IPS-15b (cell line): ENCODE measurements around the gene ZNF148.

Source experiments
- H3K27me3 ChIP-seq: one replicate; pipeline ENCODE4 v1.6.1; 2013; ENCODE audit warnings: low read length; ENCODE audit not compliant: control insufficient read depth, insufficient read depth
- H3K36me3 ChIP-seq: one replicate; pipeline ENCODE4 v1.6.1; 2013; ENCODE audit warnings: low read length; ENCODE audit not compliant: control insufficient read depth, insufficient read depth
- H3K4me1 ChIP-seq: one replicate; pipeline ENCODE4 v1.6.1; 2013; ENCODE audit warnings: mild to moderate bottlenecking, low read length; ENCODE audit not compliant: control insufficient read depth, insufficient read depth
- H3K4me3 ChIP-seq: one replicate; pipeline ENCODE4 v1.5.1; 2013; ENCODE audit warnings: low read depth, low read length
- H3K9ac ChIP-seq: one replicate; pipeline ENCODE4 v1.6.1; 2013; ENCODE audit warnings: low read depth, mild to moderate bottlenecking, low read length
- H3K9me3 ChIP-seq: one replicate; pipeline ENCODE4 v1.6.1; 2013; ENCODE audit warnings: mild to moderate bottlenecking, low read length; ENCODE audit not compliant: control insufficient read depth, insufficient read depth

The ZNF148 gene

DNA sequence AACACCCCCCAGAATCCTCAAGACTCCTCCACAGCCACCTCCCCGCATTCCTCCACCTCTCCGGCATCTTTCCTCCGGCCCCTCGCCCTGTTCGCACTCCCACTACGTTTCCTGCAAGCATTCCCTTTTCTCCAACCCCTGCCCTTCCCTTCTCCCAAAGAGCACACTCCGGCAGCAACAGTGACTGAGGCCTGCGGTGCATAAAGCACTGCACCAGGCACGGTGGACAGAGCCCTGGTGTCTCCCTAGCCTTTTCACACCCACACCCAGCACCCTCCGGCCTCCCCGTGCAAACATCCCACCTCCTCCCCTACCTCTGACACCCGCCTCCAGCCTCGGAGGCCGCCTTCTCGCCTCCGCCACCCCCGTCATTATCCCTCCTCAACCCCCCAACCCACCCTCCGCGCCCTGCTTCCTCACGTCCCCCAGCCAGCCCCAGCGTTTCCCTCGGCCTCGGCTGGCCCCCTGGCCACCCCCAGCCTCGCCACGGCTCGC is 577 bp downstream of the ZNF148 start:
- Histone ChIP-seq H3K9ac (peak overlapping the region; percentile 57), H3K4me3 (peak overlapping the region; percentile 97), H3K9me3 (no peaks in the 10 kb centered on the region), H3K27me3 (no peaks in the 10 kb centered on the region), H3K4me1 (peaks cover 3% of the 10 kb centered on the region), H3K36me3 (no peaks in the 10 kb centered on the region)

DNA sequence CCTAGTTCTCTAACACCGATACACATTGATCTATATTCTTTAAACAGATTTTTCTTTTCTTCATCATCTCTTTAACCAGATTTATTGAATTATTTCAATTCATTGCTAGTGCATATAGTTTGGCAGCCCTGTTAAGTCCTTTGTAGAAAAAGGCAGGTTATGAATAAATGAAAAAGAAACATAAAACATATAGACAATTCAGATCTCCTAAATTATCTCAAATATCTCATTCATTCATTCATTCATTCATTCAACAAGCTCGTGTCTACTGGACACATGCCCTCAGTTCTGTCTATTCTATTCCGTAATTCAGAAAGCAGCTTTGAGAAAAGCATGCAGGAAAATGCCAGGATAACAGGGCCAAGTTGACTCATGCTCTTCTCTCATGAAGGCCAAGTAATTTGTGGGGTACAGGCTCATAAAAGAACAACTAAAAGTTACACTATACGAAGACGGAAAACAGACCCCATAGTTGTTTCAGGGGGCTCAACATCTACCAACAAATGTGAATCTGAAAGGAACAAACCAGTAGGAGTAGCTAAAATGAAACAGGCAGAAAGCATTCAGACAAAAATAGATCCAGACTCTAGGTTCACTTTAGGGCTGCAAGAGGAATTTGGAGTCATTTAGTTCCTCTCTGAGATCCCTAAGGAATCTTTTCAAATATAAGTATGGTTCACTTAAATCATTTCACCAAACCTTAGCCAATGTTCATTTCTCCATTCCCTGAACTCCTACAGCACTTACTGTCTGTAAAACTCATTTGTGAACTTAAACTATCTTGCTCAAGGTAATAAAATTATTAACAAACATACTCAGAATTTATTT is 7.5 kb downstream of the ZNF148 start:
- H3K36me3 ChIP-seq, result no peaks in the 10 kb centered on the region

DNA sequence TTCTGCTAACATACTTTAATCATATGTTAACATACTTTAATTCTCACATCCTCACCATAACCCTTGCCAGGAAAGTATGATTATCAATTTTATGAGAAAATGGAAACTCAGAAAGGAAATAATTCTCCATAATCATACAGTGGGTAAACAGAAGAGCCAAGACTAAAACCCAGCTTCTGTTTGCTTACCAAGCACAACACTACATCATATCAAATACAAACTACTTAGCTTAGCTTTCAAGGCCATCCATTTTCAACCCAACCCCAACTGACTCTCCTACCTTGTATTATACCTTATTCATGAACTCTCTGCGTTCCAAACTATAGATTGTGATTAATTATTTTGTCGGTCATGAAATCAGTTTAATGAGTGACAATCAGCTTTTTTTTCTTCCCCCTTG is 9.0 kb downstream of the ZNF148 start:
- Histone ChIP-seq H3K36me3 (no peaks in the 10 kb centered on the region), H3K4me3 (no peak overlapping the region), H3K27me3 (no peaks in the 10 kb centered on the region), H3K9me3 (no peaks in the 10 kb centered on the region), H3K9ac (no peak overlapping the region), H3K4me1 (no peaks in the 10 kb centered on the region)

More for the DNA sequence above, 7.5 kb downstream of the ZNF148 start:
- H3K9me3 ChIP-seq, result no peaks in the 10 kb centered on the region
- H3K9ac ChIP-seq, result no peak overlapping the region
- no peaks in the 10 kb centered on the region for H3K4me1 ChIP-seq
- H3K4me3 ChIP-seq, result no peak overlapping the region
- H3K27me3 ChIP-seq, result no peaks in the 10 kb centered on the region

DNA sequence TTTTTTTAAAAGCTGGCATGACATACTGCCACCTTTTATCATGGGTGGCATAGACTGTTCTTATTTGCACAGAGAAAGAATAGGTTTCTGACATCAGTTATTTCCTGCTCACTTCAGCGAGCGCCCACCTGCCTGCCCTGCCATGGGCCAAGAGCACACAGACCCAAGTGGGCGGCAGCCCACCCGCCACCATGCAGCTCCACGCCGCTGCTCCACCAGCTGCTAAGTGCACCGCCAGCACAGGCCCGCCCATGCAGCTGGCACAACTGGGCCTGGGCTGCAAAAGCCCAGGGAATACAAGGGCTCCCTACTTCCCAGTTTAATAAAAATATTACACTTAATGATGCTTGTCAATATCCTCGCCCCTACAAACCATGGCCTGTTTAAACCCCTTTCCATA is 15.4 kb downstream of the ZNF148 start:
- H3K36me3 ChIP-seq, result no peaks in the 10 kb centered on the region
- H3K9ac ChIP-seq, result no peak overlapping the region
- H3K27me3 ChIP-seq, result no peaks in the 10 kb centered on the region
- H3K9me3 ChIP-seq, result no peaks in the 10 kb centered on the region
- H3K4me3 ChIP-seq, result no peak overlapping the region
- no peaks in the 10 kb centered on the region for H3K4me1 ChIP-seq

DNA sequence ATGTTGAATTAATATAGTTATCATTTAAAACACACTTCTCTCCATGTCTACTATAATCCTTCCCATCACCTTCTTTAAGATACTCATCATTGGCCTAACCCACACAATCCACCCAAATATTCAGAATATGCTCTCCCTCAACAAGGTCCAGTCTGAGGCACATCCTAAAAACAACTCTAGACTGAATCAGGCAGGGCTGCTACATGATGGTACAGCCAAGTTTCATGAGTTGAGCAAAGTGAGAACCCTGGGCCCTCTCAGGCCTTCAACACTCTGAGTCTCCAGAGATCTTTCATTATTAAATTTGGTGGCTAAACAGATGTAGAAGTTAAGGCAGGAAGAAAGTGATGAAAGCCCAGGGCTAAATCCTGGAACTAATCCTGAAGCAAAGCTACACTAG is 16.2 kb downstream of the ZNF148 start:
- Histone ChIP-seq H3K9ac (no peak overlapping the region), H3K36me3 (no peaks in the 10 kb centered on the region), H3K9me3 (no peaks in the 10 kb centered on the region), H3K4me3 (no peak overlapping the region), H3K27me3 (no peaks in the 10 kb centered on the region), H3K4me1 (no peaks in the 10 kb centered on the region)

DNA sequence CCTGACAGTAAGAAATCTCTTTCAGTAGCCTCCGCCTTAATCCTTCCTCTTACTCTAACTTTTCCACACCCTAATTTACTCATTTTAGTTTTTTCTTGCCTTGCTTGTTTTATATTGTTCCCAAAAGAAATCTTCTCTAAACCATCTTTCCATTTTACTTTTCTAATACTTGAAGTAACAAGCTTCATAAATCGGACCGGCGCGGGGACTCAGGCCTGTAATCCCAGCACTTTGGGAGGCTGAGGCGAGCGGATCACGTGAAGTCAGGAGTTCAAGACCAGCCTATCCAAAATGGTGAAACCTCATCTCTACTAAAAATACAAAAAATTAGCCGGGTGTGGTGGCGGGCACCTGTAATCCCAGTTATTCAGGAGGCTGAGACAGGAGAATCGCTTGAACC is 17.3 kb downstream of the ZNF148 start:
- no peaks in the 10 kb centered on the region for H3K9me3 ChIP-seq
- no peaks in the 10 kb centered on the region for H3K36me3 ChIP-seq
- no peak overlapping the region for H3K9ac ChIP-seq
- H3K27me3 ChIP-seq, result no peaks in the 10 kb centered on the region
- H3K4me1 ChIP-seq, result no peaks in the 10 kb centered on the region
- peak overlapping the region; percentile 55 for H3K4me3 ChIP-seq

DNA sequence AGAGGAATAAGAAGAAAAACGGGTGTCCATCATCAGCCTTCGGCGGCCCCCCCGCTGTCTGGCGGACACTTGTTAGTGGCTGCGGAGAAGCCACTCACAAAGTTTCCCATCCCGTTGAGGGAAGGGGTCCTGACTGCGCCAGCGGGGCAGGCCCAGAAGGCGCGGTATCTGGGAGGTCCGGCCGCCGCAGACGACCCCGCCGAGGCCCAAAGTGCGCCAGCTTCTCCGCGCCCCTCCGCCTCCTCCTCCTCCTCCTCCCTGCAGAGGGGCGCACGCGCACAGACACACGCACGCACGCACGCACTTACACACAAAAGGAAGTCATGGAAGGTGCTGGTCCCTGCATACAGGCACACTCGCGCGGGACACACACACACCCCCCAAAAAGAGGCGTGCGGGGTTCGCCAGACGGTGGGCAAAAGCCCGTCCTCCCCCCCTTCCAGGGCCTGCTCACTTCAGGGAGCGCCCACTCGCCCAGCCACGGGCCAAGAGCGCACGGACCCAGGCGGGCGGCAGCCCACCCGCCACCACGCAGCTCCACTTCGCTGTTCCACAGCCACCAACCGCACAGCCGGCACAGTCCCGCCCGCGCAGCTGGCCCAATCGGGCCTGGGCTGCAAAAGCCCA is 18.0 kb downstream of the ZNF148 start:
- peak overlapping the region; percentile 54 for H3K9ac ChIP-seq
- H3K4me1 ChIP-seq, result no peaks in the 10 kb centered on the region
- no peaks in the 10 kb centered on the region for H3K36me3 ChIP-seq
- peak overlapping the region; percentile 55 for H3K4me3 ChIP-seq
- H3K9me3 ChIP-seq, result no peaks in the 10 kb centered on the region
- H3K27me3 ChIP-seq, result no peaks in the 10 kb centered on the region

DNA sequence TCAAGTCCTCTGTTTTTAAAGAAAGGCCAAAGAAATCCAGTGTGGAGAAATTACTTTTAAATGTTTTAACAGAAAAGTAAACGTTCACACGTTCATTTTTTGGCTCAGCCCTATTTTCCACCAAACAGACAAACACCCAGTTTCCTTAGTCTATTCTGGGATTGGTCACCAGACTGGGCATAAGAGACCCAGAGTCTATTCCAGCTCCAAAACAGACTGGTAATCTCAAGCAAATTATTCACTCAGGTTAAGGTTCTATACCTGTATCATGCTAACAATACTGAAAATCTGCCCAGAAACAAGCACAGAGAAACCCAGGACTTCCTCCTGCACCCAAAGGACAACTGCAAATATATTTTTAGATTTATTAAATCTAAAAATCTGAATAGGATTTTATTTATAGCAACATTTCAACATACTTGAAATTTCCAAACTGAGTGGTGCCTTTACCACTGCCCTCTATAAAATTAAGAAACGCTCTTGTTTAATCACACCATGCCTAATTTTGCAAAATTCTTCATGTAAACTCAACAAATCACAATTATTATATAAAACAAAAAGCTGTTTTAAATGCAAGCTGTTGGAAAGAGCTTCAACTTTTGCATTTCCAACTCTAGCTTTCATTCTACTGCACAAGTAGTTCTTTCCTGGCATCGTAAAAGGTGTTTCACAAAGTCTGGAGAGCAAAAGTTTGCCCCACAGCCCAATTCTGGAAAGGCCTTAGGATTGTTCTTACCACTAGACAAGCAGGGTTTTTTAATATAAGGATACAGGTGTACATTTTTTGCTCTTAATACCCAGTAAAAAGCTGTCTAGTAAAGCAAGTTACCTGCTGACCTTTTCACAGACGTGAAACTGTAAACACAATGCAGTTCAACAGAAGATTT is 18.7 kb downstream of the ZNF148 start:
- Histone ChIP-seq H3K27me3 (no peaks in the 10 kb centered on the region), H3K4me3 (peak overlapping the region; percentile 55), H3K9ac (no peak overlapping the region), H3K4me1 (no peaks in the 10 kb centered on the region), H3K36me3 (no peaks in the 10 kb centered on the region), H3K9me3 (no peaks in the 10 kb centered on the region)

DNA sequence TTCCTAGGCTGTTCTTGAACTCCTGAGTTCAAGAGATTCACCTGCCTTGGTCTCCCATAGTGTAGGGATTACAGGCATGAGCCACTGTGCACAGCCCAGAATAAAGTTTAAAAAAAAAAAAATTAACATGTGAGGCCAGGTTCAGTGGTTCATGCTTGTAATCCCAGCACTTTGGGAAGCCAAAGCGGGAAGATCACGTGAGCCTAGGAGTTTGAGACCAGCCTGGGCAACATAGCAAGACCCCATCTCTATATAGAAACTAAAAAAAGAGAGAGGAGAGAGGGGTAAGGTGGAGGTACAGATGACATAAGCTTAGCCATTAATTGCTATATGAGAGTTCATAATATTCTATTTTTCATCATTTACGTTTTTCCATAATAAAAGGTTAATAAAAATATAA is 21.5 kb downstream of the ZNF148 start:
- no peaks in the 10 kb centered on the region for H3K4me1 ChIP-seq
- H3K4me3 ChIP-seq, result no peak overlapping the region
- H3K36me3 ChIP-seq, result no peaks in the 10 kb centered on the region
- no peaks in the 10 kb centered on the region for H3K9me3 ChIP-seq
- H3K27me3 ChIP-seq, result no peaks in the 10 kb centered on the region
- H3K9ac ChIP-seq, result no peak overlapping the region

DNA sequence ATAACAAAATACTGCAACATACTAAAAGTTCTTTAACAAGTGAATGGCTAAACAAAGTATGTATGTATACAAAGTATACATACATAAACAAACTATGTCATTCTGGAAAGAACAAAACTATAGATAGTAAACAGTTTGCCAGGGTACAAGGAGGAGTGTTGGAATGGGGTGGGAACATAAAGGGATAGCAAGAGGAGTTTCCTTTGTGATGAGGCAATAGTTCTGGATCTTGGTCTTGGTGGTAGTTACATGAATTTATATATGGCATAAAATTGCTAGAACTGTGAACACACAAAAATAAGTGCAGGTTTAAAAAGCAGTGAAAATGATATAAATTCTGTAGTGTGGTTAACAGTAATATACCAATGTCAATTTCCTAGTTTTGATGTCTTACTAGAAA is 22.0 kb downstream of the ZNF148 start:
- Histone ChIP-seq H3K27me3 (no peaks in the 10 kb centered on the region), H3K9ac (no peak overlapping the region), H3K4me1 (no peaks in the 10 kb centered on the region), H3K9me3 (no peaks in the 10 kb centered on the region), H3K36me3 (no peaks in the 10 kb centered on the region), H3K4me3 (no peak overlapping the region)

DNA sequence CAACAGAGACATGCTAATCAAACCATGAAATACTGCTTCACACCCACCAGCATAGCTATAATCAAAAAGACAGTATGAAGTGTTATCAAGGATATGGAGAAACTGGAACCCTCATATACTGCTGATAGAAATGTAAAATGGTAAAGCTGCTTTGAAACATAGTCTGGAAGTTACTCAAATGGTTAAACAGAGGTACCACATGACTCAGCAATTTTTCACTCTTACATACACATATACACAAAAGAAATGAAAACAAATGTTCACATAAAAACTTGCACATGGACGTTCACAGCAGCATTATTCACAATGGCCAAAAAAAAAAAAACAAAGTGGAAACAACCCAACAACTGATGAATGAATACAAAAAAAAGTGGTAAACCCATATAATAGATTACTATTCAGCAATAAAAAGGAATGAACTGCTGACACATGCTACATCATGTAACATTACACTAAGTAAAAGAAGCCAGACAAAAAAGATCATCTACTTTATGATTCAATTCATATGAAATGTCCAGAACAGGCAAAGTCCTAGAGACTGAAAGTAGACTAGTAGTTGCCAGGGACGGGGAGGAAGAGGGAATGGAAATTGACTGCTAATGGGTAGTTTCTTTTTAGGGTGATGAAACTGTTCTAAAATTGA is 23.2 kb downstream of the ZNF148 start:
- H3K9me3 ChIP-seq, result no peaks in the 10 kb centered on the region
- no peak overlapping the region for H3K9ac ChIP-seq
- H3K4me1 ChIP-seq, result no peaks in the 10 kb centered on the region
- no peaks in the 10 kb centered on the region for H3K36me3 ChIP-seq
- no peak overlapping the region for H3K4me3 ChIP-seq
- no peaks in the 10 kb centered on the region for H3K27me3 ChIP-seq
